ENCODE results near the gene DENND1A. TPM values are rescaled to one million over a fixed set of nuclear protein-coding genes. Genes with fewer than 3 reads are reported as not detected.

The DENND1A gene
- total RNA-seq, 2 experiments from 2014 or later, result 21.9 to 23.3 TPM

DNA sequence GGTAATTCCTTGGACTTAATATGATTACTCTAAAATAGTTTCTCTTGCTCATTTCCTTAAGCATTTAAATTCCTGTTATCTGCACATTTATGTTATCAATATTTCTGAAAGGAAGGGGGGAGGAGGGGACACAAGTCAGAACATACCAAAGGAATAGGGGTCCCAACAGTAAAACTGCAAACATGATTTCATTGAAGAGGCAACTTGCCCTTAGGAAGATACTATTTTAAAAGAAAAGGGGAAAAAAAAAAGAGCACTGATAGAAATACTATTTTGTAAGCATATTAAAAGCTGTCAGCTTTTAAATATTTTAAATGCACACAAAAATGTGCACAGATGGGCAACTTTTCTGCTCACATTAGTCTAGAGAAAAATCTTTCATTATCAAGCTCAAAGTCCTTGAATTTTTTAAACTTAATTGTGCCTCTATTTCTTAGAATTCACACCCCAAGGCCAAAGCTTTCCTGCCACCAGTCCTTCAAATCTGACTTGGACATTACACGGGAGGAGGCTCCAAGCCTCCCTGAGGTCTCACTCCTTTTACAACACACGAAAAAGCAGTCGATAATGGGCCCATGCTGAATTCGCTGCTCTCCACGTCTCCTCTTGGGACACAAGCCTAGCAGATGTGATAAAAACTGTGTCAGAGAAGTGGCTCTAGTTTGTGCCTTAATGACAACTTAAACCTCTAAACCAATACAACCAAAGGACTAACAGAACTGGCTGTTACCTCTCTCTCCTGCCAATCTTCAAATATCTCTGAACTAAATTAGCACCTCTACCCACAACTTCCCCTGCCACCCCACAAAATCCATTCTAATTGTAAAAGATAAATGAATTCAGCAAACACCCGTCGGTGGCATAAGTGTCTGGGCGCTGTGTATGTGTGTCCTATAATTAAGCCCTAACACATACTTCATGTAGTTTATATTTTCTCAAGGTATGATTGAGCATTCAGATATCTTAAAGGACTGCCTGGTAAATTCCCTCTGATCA is 154.3 kb downstream of the DENND1A start:
- no peak for ATAC-seq
- no peak overlapping the region for H3K27ac Mint-ChIP-seq
- intact Hi-C loops (cut with micrococcal nuclease), result no loop called here
- CTCF ChIA-PET, result interaction anchor here (1.1 kb wide), 1 partner anchor 15 kb away, joined by 3 read pairs; no protein-coding TSS in a partner anchor
- peaks cover 11% of the 10 kb centered on the region for H3K4me1 Mint-ChIP-seq (ENCODE audit: low read depth)
- H3K36me3 Mint-ChIP-seq (ENCODE audit: low read depth), result peaks cover 2% of the 10 kb centered on the region
- H3K27me3 Mint-ChIP-seq, result no peaks in the 10 kb centered on the region
- POLR2A ChIA-PET, result no interaction called here
- no peak for DNase-seq
- H3K4me3 Mint-ChIP-seq, result no peak overlapping the region
- TF ChIP-seq, protein P1, sequence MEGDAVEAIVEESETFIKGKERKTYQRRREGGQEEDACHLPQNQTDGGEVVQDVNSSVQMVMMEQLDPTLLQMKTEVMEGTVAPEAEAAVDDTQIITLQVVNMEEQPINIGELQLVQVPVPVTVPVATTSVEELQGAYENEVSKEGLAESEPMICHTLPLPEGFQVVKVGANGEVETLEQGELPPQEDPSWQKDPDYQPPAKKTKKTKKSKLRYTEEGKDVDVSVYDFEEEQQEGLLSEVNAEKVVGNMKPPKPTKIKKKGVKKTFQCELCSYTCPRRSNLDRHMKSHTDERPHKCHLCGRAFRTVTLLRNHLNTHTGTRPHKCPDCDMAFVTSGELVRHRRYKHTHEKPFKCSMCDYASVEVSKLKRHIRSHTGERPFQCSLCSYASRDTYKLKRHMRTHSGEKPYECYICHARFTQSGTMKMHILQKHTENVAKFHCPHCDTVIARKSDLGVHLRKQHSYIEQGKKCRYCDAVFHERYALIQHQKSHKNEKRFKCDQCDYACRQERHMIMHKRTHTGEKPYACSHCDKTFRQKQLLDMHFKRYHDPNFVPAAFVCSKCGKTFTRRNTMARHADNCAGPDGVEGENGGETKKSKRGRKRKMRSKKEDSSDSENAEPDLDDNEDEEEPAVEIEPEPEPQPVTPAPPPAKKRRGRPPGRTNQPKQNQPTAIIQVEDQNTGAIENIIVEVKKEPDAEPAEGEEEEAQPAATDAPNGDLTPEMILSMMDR (IDR thresholded peaks at IDR 0.05), result no peak
- H3K9me3 Mint-ChIP-seq, result no peaks in the 10 kb centered on the region

DNA sequence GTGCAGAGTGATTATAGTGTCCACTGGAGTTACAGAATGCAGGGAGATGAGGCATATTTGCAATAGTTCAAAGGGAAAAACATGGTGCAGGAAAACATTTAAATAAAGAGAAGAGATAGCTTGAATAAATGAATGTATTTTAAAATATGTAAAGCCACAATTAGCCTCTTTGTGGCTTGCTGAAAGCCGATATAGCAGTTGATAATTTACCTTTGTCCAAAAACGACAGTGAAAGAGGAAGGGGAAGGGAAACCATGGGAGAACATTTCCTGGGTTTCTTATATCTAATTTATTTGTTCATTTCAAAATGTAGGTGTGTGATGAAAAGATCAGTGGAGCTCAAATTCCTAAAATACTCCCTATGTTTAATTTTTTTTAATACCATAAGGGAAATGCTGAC is 156.1 kb downstream of the DENND1A start:
- CTCF ChIA-PET, result interaction anchor here (0.6 to 1.0 kb wide), 2 partner anchors 9 to 15 kb away, joined by 3 to 4 read pairs; no protein-coding TSS in a partner anchor
- TF ChIP-seq, protein P1 (IDR thresholded peaks at IDR 0.05), result no peak

DNA sequence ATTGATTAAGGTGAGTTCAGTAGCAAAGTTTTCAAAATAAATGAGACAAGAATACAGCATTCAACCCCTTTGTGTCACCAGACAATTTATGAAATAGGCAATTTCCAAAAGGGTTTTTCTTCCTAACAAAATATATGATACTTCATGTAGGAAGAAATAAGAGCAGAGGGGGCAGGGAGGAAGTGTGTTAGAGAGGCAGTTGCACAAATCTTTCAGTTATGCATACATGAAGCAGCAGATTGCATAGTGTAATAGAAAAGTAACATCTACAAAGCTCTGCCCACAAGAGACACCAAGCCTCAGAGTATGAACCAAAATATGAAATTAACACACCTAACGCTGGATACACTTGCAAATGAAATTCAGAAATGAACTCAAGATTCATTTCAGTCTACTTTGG is 157.0 kb downstream of the DENND1A start:
- ChIA-PET POLR2A (no interaction called here), CTCF (interaction anchor here (1.0 kb wide), 1 partner anchor 14 kb away, joined by 4 read pairs; no protein-coding TSS in a partner anchor)
- DNase-seq (no peak), ATAC-seq (no peak)
- H3K4me1 Mint-ChIP-seq (ENCODE audit: low read depth), result peaks cover 15% of the 10 kb centered on the region
- H3K27me3 Mint-ChIP-seq, result no peaks in the 10 kb centered on the region
- H3K9me3 Mint-ChIP-seq, result no peaks in the 10 kb centered on the region
- intact Hi-C loops (cut with micrococcal nuclease), result no loop called here
- TF ChIP-seq, protein P1 (IDR thresholded peaks at IDR 0.05), result no peak
- no peaks in the 10 kb centered on the region for H3K36me3 Mint-ChIP-seq (ENCODE audit: low read depth)
- H3K27ac Mint-ChIP-seq, result no peak overlapping the region
- no peak overlapping the region for H3K4me3 Mint-ChIP-seq

More for the DNA sequence above, 156.1 kb downstream of the DENND1A start:
- ATAC-seq (no peak), DNase-seq (no peak)
- no peaks in the 10 kb centered on the region for H3K9me3 Mint-ChIP-seq
- H3K4me1 Mint-ChIP-seq (ENCODE audit: low read depth), result peaks cover 15% of the 10 kb centered on the region
- no peak overlapping the region for H3K4me3 Mint-ChIP-seq
- no peaks in the 10 kb centered on the region for H3K36me3 Mint-ChIP-seq (ENCODE audit: low read depth)
- no peaks in the 10 kb centered on the region for H3K27me3 Mint-ChIP-seq
- intact Hi-C loops (cut with micrococcal nuclease), result no loop called here
- no peak overlapping the region for H3K27ac Mint-ChIP-seq
- POLR2A ChIA-PET, result no interaction called here

DNA sequence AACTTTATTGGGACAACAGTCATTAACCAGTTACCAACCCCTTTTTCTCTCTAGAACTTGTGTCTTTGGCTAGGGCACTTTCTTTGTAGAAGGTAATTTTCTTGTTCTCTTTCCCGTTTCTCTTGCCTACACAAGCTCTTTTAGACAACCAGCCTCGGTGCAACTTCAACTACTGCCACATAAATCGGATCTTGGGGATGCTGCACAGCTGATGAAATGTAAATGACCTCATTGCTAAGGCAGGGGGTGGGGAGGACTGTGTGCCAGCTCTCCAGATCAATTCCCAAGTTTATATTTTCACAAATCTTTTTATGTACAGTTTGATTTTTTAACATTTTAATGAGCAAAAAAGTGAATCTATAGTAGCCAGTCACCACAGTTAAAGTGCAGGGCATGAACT is 157.6 kb downstream of the DENND1A start:
- CTCF ChIA-PET, result no interaction called here
- ATAC-seq (no peak), DNase-seq (no peak)
- Mint-ChIP-seq H3K27ac (no peak overlapping the region), H3K4me1 (ENCODE audit: low read depth) (peaks cover 15% of the 10 kb centered on the region), H3K27me3 (no peaks in the 10 kb centered on the region), H3K36me3 (ENCODE audit: low read depth) (no peaks in the 10 kb centered on the region), H3K4me3 (no peak overlapping the region), H3K9me3 (no peaks in the 10 kb centered on the region)
- intact Hi-C loops (cut with micrococcal nuclease), result no loop called here
- POLR2A ChIA-PET, result no interaction called here
- TF ChIP-seq, protein P1 (IDR thresholded peaks at IDR 0.05), result no peak

DNA sequence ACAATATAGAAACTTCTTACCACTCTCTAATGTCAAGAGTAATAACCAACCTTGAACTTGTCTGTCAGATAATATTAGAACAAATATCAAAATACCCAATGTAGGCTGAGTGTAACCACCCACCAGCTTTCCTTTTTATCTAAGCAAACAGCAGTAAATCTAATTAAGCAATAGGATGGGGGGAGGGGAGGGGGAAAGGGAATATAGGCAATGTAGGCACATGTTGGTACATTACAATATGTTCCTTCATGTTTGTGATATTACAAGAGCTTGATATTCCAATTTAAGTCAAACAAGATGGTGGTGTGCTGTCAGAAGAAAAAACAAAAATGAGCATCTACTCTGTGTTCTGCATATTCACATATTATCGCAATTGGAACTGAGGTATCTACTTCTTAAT is 158.2 kb downstream of the DENND1A start:
- Mint-ChIP-seq H3K4me3 (no peak overlapping the region), H3K9me3 (no peaks in the 10 kb centered on the region), H3K4me1 (ENCODE audit: low read depth) (peaks cover 15% of the 10 kb centered on the region), H3K36me3 (ENCODE audit: low read depth) (no peaks in the 10 kb centered on the region), H3K27me3 (no peaks in the 10 kb centered on the region), H3K27ac (no peak overlapping the region)
- ChIA-PET POLR2A (no interaction called here), CTCF (no interaction called here)
- no peak for DNase-seq
- TF ChIP-seq, protein P1 (IDR thresholded peaks at IDR 0.05), result no peak
- intact Hi-C loops (cut with micrococcal nuclease), result no loop called here
- ATAC-seq, result no peak

Data from activated CD8-positive, alpha-beta T cell treated with anti-CD3 and anti-CD28 coated beads for 36 hours (primary cell).